HEK293 (cell line): ENCODE results near the gene MAPT.

Experiments
- CTCF ChIA-PET: fragments of 350-600 bp; formaldehyde crosslinking; extraction: SDS; loops from one replicate; lab custom pipeline; 2021; ENCODE audit warnings: antibody characterized with exemption; lab: Yijun Ruan, JAX
- POLR2A ChIA-PET: fragments of 300-600 bp; formaldehyde crosslinking; extraction: SDS; loops from one replicate; lab custom pipeline; 2020; ENCODE audit warnings: antibody characterized with exemption, inconsistent platforms; lab: Yijun Ruan, JAX
- H3K27ac ChIP-seq: fragments of 200-500 bp; sonication (Bioruptor generic); 2 replicates; pipeline ENCODE4 v1.5.1; 2014; ENCODE audit warnings: low read depth, low read length, control low read depth, inconsistent platforms; ENCODE audit errors: extremely low read depth
- H3K36me3 ChIP-seq, 2 experiments: fragments of 200-500 bp in 1 of 2; sonication (Bioruptor generic) in 1 of 2; 1 replicate in 1 of 2; 2 replicates in 1 of 2; pipeline ENCODE4 v1.5.1; 2014 to 2017; ENCODE audit warnings: inconsistent platforms in 2 of 2, low read length in 2 of 2; ENCODE audit not compliant: control insufficient read depth in 2 of 2, insufficient read depth in 1 of 2
- H3K4me1 ChIP-seq: fragments of 200-500 bp; sonication (Bioruptor generic); 2 replicates; pipeline ENCODE4 v1.5.1; 2014; ENCODE audit warnings: mild to moderate bottlenecking, low read length, inconsistent platforms; ENCODE audit not compliant: control insufficient read depth, insufficient read depth
- H3K4me3 ChIP-seq: 2 replicates; pipeline ENCODE4 v1.5.1; 2011; ENCODE audit warnings: low read depth, mild to moderate bottlenecking, control low read depth, low read length, moderate library complexity
- H3K9me3 ChIP-seq: fragments of 200-500 bp; sonication (Bioruptor generic); 2 replicates; pipeline ENCODE4 v1.5.1; 2014; ENCODE audit warnings: low read depth, low read length, inconsistent platforms; ENCODE audit not compliant: control insufficient read depth, insufficient read depth
- BCL11B ChIP-seq: fragments of 450-650 bp; formaldehyde crosslinking; IDR thresholded peaks from 2 replicates; pipeline ENCODE4 v1.5.1; 2016; ENCODE audit warnings: low read depth, missing biosample characterization, missing genetic modification characterization
- EGR2 ChIP-seq: fragments of 450-650 bp; formaldehyde crosslinking; IDR thresholded peaks from 2 replicates; pipeline ENCODE4 v1.5.1; 2016; ENCODE audit warnings: low read depth, missing biosample characterization, missing genetic modification characterization
- GLI2 ChIP-seq: fragments of 450-650 bp; formaldehyde crosslinking; IDR thresholded peaks from 2 replicates; pipeline ENCODE4; 2017; ENCODE audit warnings: missing biosample characterization, missing genetic modification characterization, low read depth, borderline replicate concordance
- KLF1 ChIP-seq: fragments of 450-650 bp; formaldehyde crosslinking; IDR thresholded peaks from 2 replicates; pipeline ENCODE4 v1.5.1; 2016; ENCODE audit warnings: missing biosample characterization, missing genetic modification characterization
- PRDM1 ChIP-seq: fragments of 450-650 bp; formaldehyde crosslinking; IDR thresholded peaks from 2 replicates; pipeline ENCODE4; 2016; ENCODE audit warnings: missing biosample characterization, missing genetic modification characterization
- ZBTB20 ChIP-seq: fragments of 450-650 bp; formaldehyde crosslinking; IDR thresholded peaks from 2 replicates; pipeline ENCODE4 v1.5.1; 2016; ENCODE audit warnings: missing biosample characterization, missing genetic modification characterization
- ZEB2 ChIP-seq: fragments of 450-650 bp; formaldehyde crosslinking; IDR thresholded peaks from 2 replicates; pipeline ENCODE4 v1.5.1; 2016; ENCODE audit warnings: missing biosample characterization, missing genetic modification characterization
- ZFHX2 ChIP-seq: fragments of 450-650 bp; formaldehyde crosslinking; conservative IDR thresholded peaks from 2 replicates; pipeline ENCODE4 v1.5.1; 2016; ENCODE audit warnings: missing biosample characterization, missing genetic modification characterization
- ZNF2 ChIP-seq: fragments of 450-650 bp; formaldehyde crosslinking; IDR thresholded peaks from 2 replicates; pipeline ENCODE4 v1.5.1; 2016; ENCODE audit warnings: missing biosample characterization, missing genetic modification characterization
- ZNF202 ChIP-seq: fragments of 450-650 bp; formaldehyde crosslinking; IDR thresholded peaks from 2 replicates; pipeline ENCODE4 v1.5.1; 2016; ENCODE audit warnings: missing biosample characterization, missing genetic modification characterization, borderline replicate concordance
- ZNF221 ChIP-seq: fragments of 450-650 bp; formaldehyde crosslinking; IDR thresholded peaks from 2 replicates; pipeline ENCODE4 v1.5.1; 2017; ENCODE audit warnings: missing biosample characterization, missing genetic modification characterization, borderline replicate concordance
- ZNF223 ChIP-seq: fragments of 450-650 bp; formaldehyde crosslinking; IDR thresholded peaks from 2 replicates; pipeline ENCODE4 v1.5.1; 2016; ENCODE audit warnings: missing biosample characterization, missing genetic modification characterization
- ZNF248 ChIP-seq: fragments of 450-650 bp; formaldehyde crosslinking; IDR thresholded peaks from 2 replicates; pipeline ENCODE4 v1.5.1; 2017; ENCODE audit warnings: missing biosample characterization, missing genetic modification characterization
- ZNF354C ChIP-seq: fragments of 450-650 bp; formaldehyde crosslinking; IDR thresholded peaks from 2 replicates; pipeline ENCODE4 v1.5.1; 2016; ENCODE audit warnings: missing biosample characterization, missing genetic modification characterization, low read depth, borderline replicate concordance
- ZNF654 ChIP-seq: fragments of 450-650 bp; formaldehyde crosslinking; IDR thresholded peaks from 2 replicates; pipeline ENCODE4 v1.5.1; 2016; ENCODE audit warnings: low read depth, missing biosample characterization, missing genetic modification characterization
- TF ChIP-seq, protein P1 (sequence below): fragments of 450-650 bp; formaldehyde crosslinking; IDR thresholded peaks from 2 replicates; pipeline ENCODE4 v1.5.1; 2016; ENCODE audit warnings: missing biosample characterization, missing genetic modification characterization
- TF ChIP-seq, protein P2 (sequence below): sonication (generic); formaldehyde crosslinking; IDR thresholded peaks from 2 replicates; pipeline ENCODE4 v1.8.1; 2022; ENCODE audit warnings: mild to moderate bottlenecking, moderate library complexity, missing genetic modification reagents

The MAPT gene

DNA sequence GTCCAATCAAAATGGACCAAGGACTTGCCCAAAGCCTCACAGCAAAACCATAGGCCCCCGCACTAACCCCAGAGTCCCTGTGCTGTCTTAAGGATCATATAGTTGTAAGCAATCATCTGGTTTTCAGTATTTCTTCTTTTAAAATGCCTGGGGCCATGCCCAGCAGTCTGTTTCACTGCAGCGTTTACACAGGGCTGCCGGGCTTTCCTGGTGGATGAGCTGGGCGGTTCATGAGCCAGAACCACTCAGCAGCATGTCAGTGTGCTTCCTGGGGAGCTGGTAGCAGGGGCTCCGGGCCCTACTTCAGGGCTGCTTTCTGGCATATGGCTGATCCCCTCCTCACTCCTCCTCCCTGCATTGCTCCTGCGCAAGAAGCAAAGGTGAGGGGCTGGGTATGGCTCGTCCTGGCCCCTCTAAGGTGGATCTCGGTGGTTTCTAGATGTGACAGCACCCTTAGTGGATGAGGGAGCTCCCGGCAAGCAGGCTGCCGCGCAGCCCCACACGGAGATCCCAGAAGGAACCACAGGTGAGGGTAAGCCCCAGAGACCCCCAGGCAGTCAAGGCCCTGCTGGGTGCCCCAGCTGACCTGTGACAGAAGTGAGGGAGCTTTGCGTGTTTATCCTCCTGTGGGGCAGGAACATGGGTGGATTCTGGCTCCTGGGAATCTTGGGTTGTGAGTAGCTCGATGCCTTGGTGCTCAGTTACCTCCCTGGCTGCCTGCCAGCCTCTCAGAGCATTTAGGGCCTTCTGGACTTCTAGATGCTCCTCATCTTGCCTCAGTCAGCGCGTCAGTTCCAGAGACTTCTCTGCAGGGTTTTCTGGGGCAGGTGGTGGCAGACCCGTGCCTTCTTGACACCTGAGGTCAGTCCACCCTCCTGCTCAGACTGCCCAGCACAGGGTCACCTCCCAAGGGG, 79.8 kb downstream of the MAPT start:
- H3K4me1 ChIP-seq = no peaks in the 10 kb centered on the region
- no peak overlapping the region for H3K27ac ChIP-seq
- no peaks in the 10 kb centered on the region for H3K9me3 ChIP-seq
- POLR2A ChIA-PET = no interaction called here
- TF ChIP-seq KLF1 (tag by site-specific recombination) (no peak), ZNF202 (tag by site-specific recombination) (no peak), ZNF248 (tag by site-specific recombination) (no peak), EGR2 (no peak)
- CTCF ChIA-PET = interaction anchor here (0.6 to 1.3 kb wide), 2 partner anchors 14 to 546 kb away, joined by 3 read pairs; no protein-coding TSS in a partner anchor
- H3K4me3 ChIP-seq = no peak overlapping the region
- H3K36me3 ChIP-seq = no peaks in the 10 kb centered on the region

DNA sequence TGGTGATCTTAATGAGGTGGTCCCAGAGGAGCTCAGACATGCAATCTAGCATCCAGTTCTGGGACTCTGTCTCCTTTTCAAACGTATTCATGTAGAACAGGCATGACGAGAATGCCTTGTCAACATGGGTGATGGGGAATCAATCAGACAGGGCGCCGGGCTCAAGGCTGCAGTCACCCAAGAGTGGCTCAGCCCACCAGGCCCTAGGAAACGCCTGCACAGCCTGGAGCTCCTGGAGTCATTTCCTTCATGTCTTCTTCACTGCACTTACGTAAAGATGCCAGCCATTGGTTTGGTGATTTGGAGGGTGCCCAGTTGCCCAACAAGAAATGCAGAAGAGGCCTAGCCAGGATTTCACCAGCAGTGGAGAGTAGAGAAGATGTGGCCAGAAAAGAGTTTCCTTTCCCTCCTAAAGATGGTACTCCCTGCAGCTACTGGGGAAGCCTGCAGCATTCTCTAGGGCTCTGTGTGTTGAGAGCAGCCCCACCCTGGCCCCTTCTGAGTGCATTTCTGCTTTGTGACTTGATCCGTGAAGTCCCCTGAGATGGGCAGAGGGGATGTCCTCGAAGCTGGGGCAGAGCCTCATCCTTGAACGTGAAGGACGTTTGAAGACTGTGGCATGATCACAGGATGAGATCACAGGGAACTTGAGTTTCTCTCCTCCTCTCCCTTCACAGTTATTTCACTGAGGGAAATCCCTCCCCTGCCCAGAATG, 80.7 kb downstream of the MAPT start:
- ChIA-PET CTCF (interaction anchor here (0.6 kb wide), 1 partner anchor 50 kb away, joined by 3 read pairs; no protein-coding TSS in a partner anchor), POLR2A (no interaction called here)
- TF ChIP-seq ZNF654 = no peak
- TF ChIP-seq, protein P1, sequence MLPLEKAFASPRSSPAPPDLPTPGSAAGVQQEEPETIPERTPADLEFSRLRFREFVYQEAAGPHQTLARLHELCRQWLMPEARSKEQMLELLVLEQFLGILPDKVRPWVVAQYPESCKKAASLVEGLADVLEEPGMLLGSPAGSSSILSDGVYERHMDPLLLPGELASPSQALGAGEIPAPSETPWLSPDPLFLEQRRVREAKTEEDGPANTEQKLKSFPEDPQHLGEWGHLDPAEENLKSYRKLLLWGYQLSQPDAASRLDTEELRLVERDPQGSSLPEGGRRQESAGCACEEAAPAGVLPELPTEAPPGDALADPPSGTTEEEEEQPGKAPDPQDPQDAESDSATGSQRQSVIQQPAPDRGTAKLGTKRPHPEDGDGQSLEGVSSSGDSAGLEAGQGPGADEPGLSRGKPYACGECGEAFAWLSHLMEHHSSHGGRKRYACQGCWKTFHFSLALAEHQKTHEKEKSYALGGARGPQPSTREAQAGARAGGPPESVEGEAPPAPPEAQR (tag by site-specific recombination) = no peak
- TF ChIP-seq ZEB2 (tag by site-specific recombination) = no peak
- TF ChIP-seq ZNF2 (tag by site-specific recombination) = no peak
- TF ChIP-seq GLI2 (tag by site-specific recombination) = no peak
- no peak for TF ChIP-seq ZBTB20
- no peak for TF ChIP-seq ZNF354C (tag by site-specific recombination)
- TF ChIP-seq, protein P2, sequence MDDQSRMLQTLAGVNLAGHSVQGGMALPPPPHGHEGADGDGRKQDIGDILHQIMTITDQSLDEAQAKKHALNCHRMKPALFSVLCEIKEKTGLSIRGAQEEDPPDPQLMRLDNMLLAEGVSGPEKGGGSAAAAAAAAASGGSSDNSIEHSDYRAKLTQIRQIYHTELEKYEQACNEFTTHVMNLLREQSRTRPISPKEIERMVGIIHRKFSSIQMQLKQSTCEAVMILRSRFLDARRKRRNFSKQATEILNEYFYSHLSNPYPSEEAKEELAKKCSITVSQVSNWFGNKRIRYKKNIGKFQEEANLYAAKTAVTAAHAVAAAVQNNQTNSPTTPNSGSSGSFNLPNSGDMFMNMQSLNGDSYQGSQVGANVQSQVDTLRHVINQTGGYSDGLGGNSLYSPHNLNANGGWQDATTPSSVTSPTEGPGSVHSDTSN (CRISPR knock-in tag) = no peak
- TF ChIP-seq PRDM1 (tag by site-specific recombination) = no peak
- no peak for TF ChIP-seq ZNF221 (tag by site-specific recombination)
- no peak for TF ChIP-seq BCL11B (tag by site-specific recombination)
- no peaks in the 10 kb centered on the region for H3K36me3 ChIP-seq
- no peak overlapping the region for H3K4me3 ChIP-seq
- H3K27ac ChIP-seq = no peak overlapping the region
- no peaks in the 10 kb centered on the region for H3K4me1 ChIP-seq
- no peaks in the 10 kb centered on the region for H3K9me3 ChIP-seq

DNA sequence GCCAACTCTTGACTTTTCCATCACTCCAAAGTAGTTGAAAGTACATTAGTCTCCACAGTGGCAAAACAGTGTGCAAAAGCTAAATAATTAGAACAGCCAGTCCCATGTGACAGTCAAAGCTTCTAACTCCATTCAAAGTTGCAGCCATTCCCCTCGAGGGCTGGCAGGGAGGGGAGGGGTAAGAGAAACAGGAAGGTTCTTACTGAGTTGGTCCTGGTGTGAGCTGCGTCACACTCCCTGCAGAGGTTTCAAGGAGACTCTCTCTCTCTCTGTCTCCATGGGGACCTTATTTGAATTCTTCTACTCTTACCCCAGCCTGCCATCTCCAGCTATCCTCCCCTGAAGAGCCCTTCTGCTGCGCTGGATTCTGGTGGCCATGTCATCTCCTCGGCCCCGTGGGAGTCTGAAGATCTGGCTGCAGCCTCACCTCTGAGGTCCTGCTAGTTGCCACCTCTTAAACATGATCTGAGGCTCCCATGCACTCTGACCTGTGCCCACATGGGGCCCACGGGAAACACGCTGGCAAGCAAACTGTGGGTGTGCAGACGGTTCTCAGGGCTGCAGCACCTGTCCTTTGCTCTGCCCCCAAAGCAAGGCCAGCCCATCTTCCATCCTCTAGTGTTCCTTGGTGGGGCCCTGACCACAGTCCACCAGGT, 81.4 kb downstream of the MAPT start:
- ChIA-PET CTCF (no interaction called here), POLR2A (no interaction called here)
- Histone ChIP-seq H3K4me3 (no peak overlapping the region), H3K9me3 (no peaks in the 10 kb centered on the region), H3K36me3 (no peaks in the 10 kb centered on the region)
- peak; percentile 27; the same call in 1 of the 2 replicates for TF ChIP-seq EGR2
- no peak for TF ChIP-seq ZNF223
- 0 out of 2 replicates have a peak, but pooled peaks have one; percentile 10 for TF ChIP-seq ZFHX2
- TF ChIP-seq, all 188 proteins: peak for 2
- H3K27ac ChIP-seq = no peak overlapping the region
- H3K4me1 ChIP-seq = no peaks in the 10 kb centered on the region
